Keratinocyte (primary cell): ENCODE measurements around the gene FGFR1OP2.

Experiments
- EZH2 ChIP-seq: IDR thresholded peaks from one replicate; pipeline ENCODE4 v1.6.1; 2012; ENCODE audit warnings: inconsistent platforms, mild to moderate bottlenecking, low read length, moderate library complexity
- TF ChIP-seq, protein P1 (sequence below), 3 experiments: IDR thresholded peaks in 1 of 3; conservative IDR thresholded peaks in 1 of 3; optimal IDR thresholded peaks in 1 of 3; 2 replicates in 2 of 3; 3 replicates in 1 of 3; pipeline versions ENCODE3 to v1.5.1; 2011; ENCODE audit warnings: low read length in 3 of 3, mild to moderate bottlenecking in 3 of 3, moderate library complexity in 2 of 3, control low read depth in 1 of 3, inconsistent platforms in 1 of 3; ENCODE audit not compliant: insufficient read depth in 2 of 3; ENCODE audit errors: extremely low read depth in 1 of 3

DNA sequence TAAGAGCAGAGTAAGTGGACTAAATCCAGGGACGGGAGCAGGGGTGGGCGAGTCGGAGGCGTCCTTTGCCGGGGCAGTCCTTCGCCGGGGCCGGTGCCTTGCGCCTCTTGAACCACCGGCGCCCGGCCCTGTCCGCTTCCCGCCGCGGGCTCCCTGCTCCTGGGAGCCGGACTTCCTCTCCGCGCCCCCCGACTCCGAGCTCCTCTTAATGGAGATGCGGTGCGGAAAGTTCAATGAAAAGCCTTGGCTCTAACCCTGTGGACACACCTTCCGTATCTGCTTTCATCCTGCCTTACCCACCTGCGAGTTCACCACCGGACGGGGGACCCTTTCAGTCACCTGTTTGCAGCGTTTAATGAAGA, 412 bp downstream of the FGFR1OP2 start:
- TF ChIP-seq, protein P1, sequence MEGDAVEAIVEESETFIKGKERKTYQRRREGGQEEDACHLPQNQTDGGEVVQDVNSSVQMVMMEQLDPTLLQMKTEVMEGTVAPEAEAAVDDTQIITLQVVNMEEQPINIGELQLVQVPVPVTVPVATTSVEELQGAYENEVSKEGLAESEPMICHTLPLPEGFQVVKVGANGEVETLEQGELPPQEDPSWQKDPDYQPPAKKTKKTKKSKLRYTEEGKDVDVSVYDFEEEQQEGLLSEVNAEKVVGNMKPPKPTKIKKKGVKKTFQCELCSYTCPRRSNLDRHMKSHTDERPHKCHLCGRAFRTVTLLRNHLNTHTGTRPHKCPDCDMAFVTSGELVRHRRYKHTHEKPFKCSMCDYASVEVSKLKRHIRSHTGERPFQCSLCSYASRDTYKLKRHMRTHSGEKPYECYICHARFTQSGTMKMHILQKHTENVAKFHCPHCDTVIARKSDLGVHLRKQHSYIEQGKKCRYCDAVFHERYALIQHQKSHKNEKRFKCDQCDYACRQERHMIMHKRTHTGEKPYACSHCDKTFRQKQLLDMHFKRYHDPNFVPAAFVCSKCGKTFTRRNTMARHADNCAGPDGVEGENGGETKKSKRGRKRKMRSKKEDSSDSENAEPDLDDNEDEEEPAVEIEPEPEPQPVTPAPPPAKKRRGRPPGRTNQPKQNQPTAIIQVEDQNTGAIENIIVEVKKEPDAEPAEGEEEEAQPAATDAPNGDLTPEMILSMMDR (optimal IDR thresholded peaks at IDR 0.05 in 1 of 3, IDR thresholded peaks at IDR 0.05 in 1 of 3, conservative IDR thresholded peaks at IDR 0.05 in 1 of 3; ENCODE audit: extremely low read depth in 1 of 3, insufficient read depth in 2 of 3, low read length in 3 of 3): no peak
- no peak for TF ChIP-seq EZH2
